GM23248 (cell line): ENCODE results near the gene INSRR. TPM values are rescaled to one million over a fixed set of nuclear protein-coding genes. Genes with fewer than 3 reads are reported as not detected.
A peak's percentile ranks its signal among the peaks of the same experiment; 100 is the strongest.

Source experiments
- DNase-seq: peaks from one replicate; pipeline ENCODE4 v3.0.0-alpha.2; 2015
- H2AFZ ChIP-seq: fragments of 200-600 bp; sonication (generic); 2 replicates; pipeline ENCODE4 v1.6.1; 2016; ENCODE audit warnings: antibody characterized with exemption
- H3F3A ChIP-seq: fragments of 200-600 bp; sonication (generic); 2 replicates; pipeline ENCODE4 v1.6.1; 2016; ENCODE audit warnings: mild to moderate bottlenecking, antibody characterized with exemption, mixed run types; ENCODE audit not compliant: insufficient read depth
- H3K27ac ChIP-seq: fragments of 200-600 bp; sonication (generic); 2 replicates; pipeline ENCODE4 v1.5.1; 2016; ENCODE audit warnings: mild to moderate bottlenecking
- H3K27me3 ChIP-seq: fragments of 200-600 bp; sonication (generic); replicated peaks from 2 replicates; pipeline ENCODE4 v1.6.1; 2016; ENCODE audit warnings: mild to moderate bottlenecking; ENCODE audit not compliant: insufficient read depth
- H3K36me3 ChIP-seq: fragments of 200-600 bp; sonication (generic); 2 replicates; pipeline ENCODE4 v1.6.1; 2016; ENCODE audit warnings: low read depth, mild to moderate bottlenecking
- H3K4me1 ChIP-seq: fragments of 200-600 bp; sonication (generic); 2 replicates; pipeline ENCODE4 v1.6.1; 2016; ENCODE audit warnings: mild to moderate bottlenecking; ENCODE audit not compliant: insufficient read depth
- H3K4me2 ChIP-seq: fragments of 200-600 bp; sonication (generic); one replicate; pipeline ENCODE4 v1.6.1; 2016; ENCODE audit warnings: mild to moderate bottlenecking; ENCODE audit not compliant: unreplicated experiment
- H3K4me3 ChIP-seq: fragments of 200-600 bp; sonication (generic); 2 replicates; pipeline ENCODE4 v1.5.1; 2016; ENCODE audit warnings: mild to moderate bottlenecking
- H3K79me2 ChIP-seq: fragments of 200-600 bp; sonication (generic); 2 replicates; pipeline ENCODE4 v1.6.1; 2016; ENCODE audit warnings: mild to moderate bottlenecking; ENCODE audit not compliant: insufficient read depth
- H3K9ac ChIP-seq: fragments of 200-600 bp; sonication (generic); 2 replicates; pipeline ENCODE4 v1.6.1; 2016; ENCODE audit warnings: mild to moderate bottlenecking
- H3K9me2 ChIP-seq: fragments of 200-600 bp; sonication (generic); 2 replicates; pipeline ENCODE4 v1.6.1; 2016; ENCODE audit warnings: mixed run types, mild to moderate bottlenecking, moderate library complexity; ENCODE audit not compliant: insufficient read depth
- H3K9me3 ChIP-seq: fragments of 200-600 bp; sonication (generic); one replicate; pipeline ENCODE4 v1.6.1; 2017; ENCODE audit warnings: low read depth
- H4K20me1 ChIP-seq: fragments of 200-600 bp; sonication (generic); 2 replicates; pipeline ENCODE4 v1.6.0; 2016; ENCODE audit not compliant: insufficient read depth
- EZH2 ChIP-seq: fragments of 200-600 bp; sonication (generic); IDR thresholded peaks from 2 replicates; pipeline ENCODE4 v1.6.1; 2018; ENCODE audit warnings: antibody characterized with exemption, mild to moderate bottlenecking; ENCODE audit not compliant: insufficient read depth, poor library complexity, severe bottlenecking
- EZH2phosphoT487 ChIP-seq: fragments of 200-600 bp; sonication (generic); IDR thresholded peaks from 2 replicates; pipeline ENCODE4 v1.6.1; 2018; ENCODE audit warnings: antibody characterized with exemption, moderate library complexity, mild to moderate bottlenecking, low read depth; ENCODE audit not compliant: insufficient read depth
- WGBS, 2 experiments: methylation state at CpG; one replicate each; pipeline ENCODE4 v1.1.6; 2015 to 2017; ENCODE audit warnings: low lambda C conversion rate in 2 of 2, low coverage in 1 of 2; ENCODE audit errors: missing lambda C conversion rate in 2 of 2; 5-methylcytosine and 5-hydroxymethylcytosine counted together
- in situ Hi-C: fragments of 300-500 bp; cut with MboI; formaldehyde crosslinking; loops from 2 replicates; pipeline ENCODE4 v1.15.0; 2020
- polyA plus RNA-seq: library from polyadenylated mRNA; unstranded; fragments of >200 nt; fragmentation: Nextera tagmentation; extraction: Ambion mirVana; gene quantifications from 2 replicates; pipeline ENCODE4 v1.2.1, GENCODE V29; 2016
- total RNA-seq: library from RNA; depleted of rRNA; stranded (reverse); fragments of >200 nt; shearing (Covaris generic); gene quantifications from 2 replicates; pipeline ENCODE4 v1.2.3, GENCODE V29; 2014

Gene INSRR
- total and polyA plus RNA-seq, 2 experiments from 2014 or later = 0.09 TPM; not detected in 1

DNA sequence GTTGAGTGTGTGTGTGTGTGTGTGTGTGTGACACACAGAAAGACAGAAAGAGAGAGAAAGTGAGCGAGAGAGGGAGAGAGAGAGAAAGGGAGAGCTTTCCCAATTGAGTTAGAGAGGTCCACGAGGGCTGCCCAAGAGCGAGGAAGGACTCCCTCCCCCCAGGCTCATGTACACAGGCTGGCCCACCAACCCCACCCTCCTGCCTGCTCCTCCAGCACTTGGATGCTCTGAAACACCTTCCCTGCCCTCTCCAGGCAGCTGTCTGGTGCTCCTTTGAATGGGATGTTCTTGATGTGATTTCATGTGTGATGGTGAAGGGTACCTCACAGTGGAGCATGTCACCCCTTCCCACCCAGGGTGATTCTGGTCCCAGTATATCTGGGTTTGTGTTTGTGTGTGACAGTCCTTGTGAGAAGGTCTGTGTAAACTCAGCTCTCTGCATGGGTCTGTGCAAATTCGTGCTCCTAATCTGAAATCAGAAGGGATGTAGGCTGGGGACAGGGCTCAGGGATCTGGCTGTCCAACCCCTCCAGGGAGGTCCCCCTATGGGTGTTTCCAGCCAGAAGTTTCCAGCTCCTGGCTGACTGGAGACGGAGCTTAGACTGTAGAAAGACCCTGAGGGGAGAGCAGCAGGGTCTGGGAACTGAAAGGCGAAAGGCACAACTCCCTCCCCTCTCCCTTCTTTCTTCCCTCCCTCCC lies 27.8 kb upstream of the INSRR start:
- Histone ChIP-seq H3K4me3 (no peak overlapping the region), H3K27ac (no peak overlapping the region), H3K27me3 (0 out of 2 replicates have a peak, but pooled peaks cover 2% of the 10 kb centered on the region), H3K79me2 (no peaks in the 10 kb centered on the region), H3K9me2 (no peaks in the 10 kb centered on the region), H3K4me1 (no peaks in the 10 kb centered on the region), H3K9me3 (no peaks in the 10 kb centered on the region), H3K4me2 (no peak overlapping the region), H4K20me1 (no peaks in the 10 kb centered on the region), H3F3A (peaks cover 11% of the 10 kb centered on the region), H2AFZ (no peak overlapping the region), H3K9ac (no peak overlapping the region), H3K36me3 (no peaks in the 10 kb centered on the region)
- WGBS, 2 experiments = 51 to 54% methylated on average over 5 to 6 of the region's 6 CpGs
- DNase-seq = no peak
- TF ChIP-seq EZH2phosphoT487 (no peak), EZH2 (no peak)
- in situ Hi-C loops = loop anchor here (10.0 kb wide), 1 partner anchor 92 kb away; no protein-coding TSS in a partner anchor

DNA sequence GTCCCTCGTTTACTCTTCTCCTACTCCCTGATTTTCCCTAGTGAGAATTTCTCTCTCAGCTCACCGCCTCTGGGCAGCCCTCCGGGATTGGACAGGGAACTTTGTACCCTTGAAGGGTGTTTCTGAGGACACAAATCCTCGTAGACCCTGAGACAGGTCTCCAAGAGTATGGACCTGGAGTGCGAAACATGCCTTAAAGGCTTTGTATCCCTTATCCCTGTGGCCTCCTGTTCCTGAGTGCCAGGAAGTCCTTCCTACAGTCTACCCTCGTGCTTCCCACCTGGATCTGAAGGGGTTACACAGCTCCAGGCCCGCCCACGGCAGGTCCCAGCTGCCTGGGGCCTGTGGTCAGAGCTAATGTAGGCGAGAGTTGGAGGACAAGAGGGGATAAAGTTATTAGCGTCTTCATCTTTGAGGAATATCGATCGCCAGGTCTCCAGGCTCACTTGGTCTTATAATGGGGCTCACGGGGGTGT lies 27.0 kb upstream of the INSRR start:
- Histone ChIP-seq H3K79me2 (no peaks in the 10 kb centered on the region), H3K4me1 (no peaks in the 10 kb centered on the region), H3K9ac (no peak overlapping the region), H4K20me1 (no peaks in the 10 kb centered on the region), H3K4me3 (no peak overlapping the region), H3F3A (peaks cover 5% of the 10 kb centered on the region), H2AFZ (no peak overlapping the region), H3K4me2 (no peak overlapping the region), H3K27ac (no peak overlapping the region), H3K9me2 (no peaks in the 10 kb centered on the region), H3K9me3 (no peaks in the 10 kb centered on the region), H3K36me3 (no peaks in the 10 kb centered on the region), H3K27me3 (peaks cover 10% of the 10 kb centered on the region; the same call in 1 of the 2 replicates)
- in situ Hi-C loops = loop anchor here (10.0 kb wide), 1 partner anchor 91 kb away; no protein-coding TSS in a partner anchor
- no peak for DNase-seq
- WGBS, 2 experiments = 65% methylated on average over 13 of the region's 13 CpGs
- TF ChIP-seq EZH2 (no peak), EZH2phosphoT487 (no peak)

DNA sequence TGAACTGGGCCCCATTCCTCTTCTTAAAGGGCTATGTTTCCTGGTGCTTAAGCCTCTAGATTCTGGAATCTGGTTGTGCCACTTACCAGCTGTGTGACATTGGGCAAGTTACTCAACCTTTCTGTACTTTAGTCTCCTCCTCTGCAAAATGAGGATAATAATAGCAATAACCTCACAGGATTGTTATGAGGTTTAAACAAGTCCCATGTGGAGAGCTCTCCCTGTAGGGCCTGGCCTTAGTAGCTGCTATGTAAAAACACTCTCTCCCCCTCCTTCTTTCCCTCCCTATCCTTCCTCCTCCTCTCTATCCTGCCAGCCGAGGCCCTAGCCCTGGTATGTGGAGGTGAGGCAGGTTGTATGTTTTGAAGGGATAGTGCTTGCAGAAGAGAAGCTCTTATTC lies 26.4 kb upstream of the INSRR start:
- Histone ChIP-seq H3K79me2 (no peaks in the 10 kb centered on the region), H3K4me1 (no peaks in the 10 kb centered on the region), H3K9me3 (no peaks in the 10 kb centered on the region), H2AFZ (no peak overlapping the region), H3K9ac (no peak overlapping the region), H3K36me3 (no peaks in the 10 kb centered on the region), H3K4me2 (no peak overlapping the region), H4K20me1 (no peaks in the 10 kb centered on the region), H3K9me2 (no peaks in the 10 kb centered on the region), H3K27me3 (peaks cover 13% of the 10 kb centered on the region; the same call in 1 of the 2 replicates), H3K4me3 (no peak overlapping the region), H3K27ac (no peak overlapping the region), H3F3A (peaks cover 2% of the 10 kb centered on the region; the same call in 1 of the 2 replicates)
- 88 to 100% methylated on average over 1 of the region's 1 CpG for WGBS, 2 experiments
- in situ Hi-C loops = loop anchor here (10.0 kb wide), 1 partner anchor 91 kb away; no protein-coding TSS in a partner anchor
- peak; percentile 47 for DNase-seq
- no peak for TF ChIP-seq EZH2
- TF ChIP-seq EZH2phosphoT487 = no peak

DNA sequence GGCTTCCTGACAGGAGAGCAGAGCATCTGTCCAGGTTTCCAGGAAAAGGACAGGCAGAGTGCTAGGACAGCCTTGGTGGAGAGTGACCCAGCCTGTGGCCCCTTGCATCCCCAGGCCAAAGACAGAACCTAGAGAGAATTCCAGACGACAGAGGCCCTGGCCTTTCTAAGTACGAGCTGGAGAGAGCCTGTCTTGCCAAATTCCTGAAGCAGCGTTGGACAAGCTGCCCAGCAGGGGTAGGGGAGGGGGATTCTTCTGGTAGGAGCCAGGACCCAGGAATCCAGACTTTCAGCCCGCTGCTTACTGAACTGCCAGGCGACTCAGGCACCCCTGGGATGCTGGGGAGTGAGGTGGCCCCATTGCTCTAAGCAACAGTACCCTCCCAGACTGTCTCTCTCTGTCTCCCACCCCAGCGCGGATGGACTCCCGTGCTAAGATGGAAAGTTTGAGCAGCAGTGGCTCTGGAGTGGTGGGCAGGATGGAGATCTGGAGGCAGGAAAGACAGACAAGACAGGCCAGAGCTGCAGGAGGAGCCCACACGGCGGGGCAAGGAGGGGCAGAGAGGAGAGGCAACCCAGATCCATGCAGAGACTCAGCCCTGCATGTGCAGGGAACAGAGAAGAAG lies 25.8 kb upstream of the INSRR start:
- no peaks in the 10 kb centered on the region for H3K9me3 ChIP-seq
- in situ Hi-C loops = loop anchor here (10.0 kb wide), 1 partner anchor 90 kb away; no protein-coding TSS in a partner anchor
- H2AFZ ChIP-seq = no peak overlapping the region
- no peak for DNase-seq
- H3K4me2 ChIP-seq = no peak overlapping the region
- H3K27me3 ChIP-seq = peaks cover 13% of the 10 kb centered on the region; the same call in 1 of the 2 replicates
- no peak overlapping the region for H3K27ac ChIP-seq
- no peaks in the 10 kb centered on the region for H3F3A ChIP-seq
- no peaks in the 10 kb centered on the region for H4K20me1 ChIP-seq
- no peaks in the 10 kb centered on the region for H3K4me1 ChIP-seq
- H3K9me2 ChIP-seq = no peaks in the 10 kb centered on the region
- H3K79me2 ChIP-seq = no peaks in the 10 kb centered on the region
- H3K36me3 ChIP-seq = no peaks in the 10 kb centered on the region
- no peak overlapping the region for H3K4me3 ChIP-seq
- no peak overlapping the region for H3K9ac ChIP-seq
- WGBS, 2 experiments = 58 to 62% methylated on average over 10 of the region's 10 CpGs
- TF ChIP-seq EZH2 (no peak), EZH2phosphoT487 (no peak)
